HUES64 (cell line): ENCODE measurements around the gene TTLL10.
"Not testable (repeated sequence)": the region's sequence is repeated elsewhere in the genome, so short reads cannot be mapped to it uniquely, and the experiment has no call there.

ENCODE experiments used
- H3K27ac ChIP-seq: 2 replicates; pipeline ENCODE4 v1.7.0; 2013; ENCODE audit warnings: low read depth, low read length, inconsistent platforms
- H3K27me3 ChIP-seq: 2 replicates; pipeline ENCODE4 v1.6.1; 2013; ENCODE audit warnings: mild to moderate bottlenecking, low read length; ENCODE audit not compliant: insufficient read depth
- H3K36me3 ChIP-seq: 2 replicates; pipeline ENCODE4 v1.6.1; 2013; ENCODE audit warnings: mild to moderate bottlenecking, low read length; ENCODE audit not compliant: insufficient read depth
- H3K4me1 ChIP-seq: 2 replicates; pipeline ENCODE4 v1.6.1; 2013; ENCODE audit warnings: mild to moderate bottlenecking, low read length, moderate library complexity; ENCODE audit not compliant: insufficient read depth
- H3K4me3 ChIP-seq: 2 replicates; pipeline ENCODE4 v1.5.1; 2013; ENCODE audit warnings: mild to moderate bottlenecking, low read length, moderate library complexity
- H3K9ac ChIP-seq: 2 replicates; pipeline ENCODE4 v1.6.1; 2013; ENCODE audit warnings: mild to moderate bottlenecking, low read depth, low read length
- H3K9me3 ChIP-seq: 2 replicates; pipeline ENCODE4 v1.6.1; 2013; ENCODE audit warnings: low read depth, low read length; ENCODE audit not compliant: insufficient read depth
- WGBS: fragments of 150-250, 120-280 bp; methylation state at CpG from one replicate; pipeline ENCODE4 v1.1.7; 2013; ENCODE audit warnings: missing lambda C conversion rate; 5-methylcytosine and 5-hydroxymethylcytosine counted together

TTLL10 gene

DNA sequence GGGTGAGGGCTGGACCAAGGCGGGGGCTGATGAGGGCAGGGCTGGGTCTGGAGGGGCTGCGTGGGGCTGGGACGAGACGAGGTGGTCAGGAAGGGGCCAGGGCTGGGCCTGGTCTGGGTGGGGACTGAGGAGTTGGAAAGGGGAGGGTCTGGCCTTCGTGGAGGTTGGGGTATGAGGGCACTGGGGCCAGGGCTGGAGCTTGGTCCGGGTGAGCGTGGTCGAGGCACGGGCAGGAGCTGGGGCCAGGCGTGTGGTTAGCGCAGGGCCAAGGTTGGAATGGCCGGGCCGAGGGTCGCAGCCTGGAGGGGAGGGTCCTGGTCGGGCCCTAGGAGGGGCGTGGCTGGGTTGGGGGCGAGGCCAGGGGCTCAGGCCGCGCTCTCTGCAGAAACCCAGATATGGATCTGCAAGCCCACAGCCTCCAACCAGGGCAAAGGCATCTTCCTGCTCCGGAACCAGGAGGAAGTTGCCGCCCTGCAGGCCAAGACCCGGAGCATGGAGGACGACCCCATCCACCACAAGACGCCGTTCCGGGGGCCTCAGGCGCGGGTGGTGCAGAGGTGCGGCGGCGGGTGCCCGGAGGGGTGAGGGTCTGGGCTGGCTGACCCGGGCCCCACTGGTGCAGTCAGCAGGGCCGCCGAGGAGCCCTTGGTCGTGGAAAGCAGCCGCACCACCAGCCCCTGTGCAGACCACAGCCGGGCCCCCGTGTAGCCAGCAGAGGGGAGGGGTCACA is 9.0 kb downstream of the TTLL10 start:
- no peaks in the 10 kb centered on the region for H3K36me3 ChIP-seq
- no peak overlapping the region for H3K4me3 ChIP-seq
- H3K27ac ChIP-seq: no peak overlapping the region
- no peaks in the 10 kb centered on the region for H3K9me3 ChIP-seq
- H3K9ac ChIP-seq: no peak overlapping the region
- no peaks in the 10 kb centered on the region for H3K27me3 ChIP-seq
- 87% methylated on average over 39 of the region's 39 CpGs for WGBS
- no peaks in the 10 kb centered on the region for H3K4me1 ChIP-seq

DNA sequence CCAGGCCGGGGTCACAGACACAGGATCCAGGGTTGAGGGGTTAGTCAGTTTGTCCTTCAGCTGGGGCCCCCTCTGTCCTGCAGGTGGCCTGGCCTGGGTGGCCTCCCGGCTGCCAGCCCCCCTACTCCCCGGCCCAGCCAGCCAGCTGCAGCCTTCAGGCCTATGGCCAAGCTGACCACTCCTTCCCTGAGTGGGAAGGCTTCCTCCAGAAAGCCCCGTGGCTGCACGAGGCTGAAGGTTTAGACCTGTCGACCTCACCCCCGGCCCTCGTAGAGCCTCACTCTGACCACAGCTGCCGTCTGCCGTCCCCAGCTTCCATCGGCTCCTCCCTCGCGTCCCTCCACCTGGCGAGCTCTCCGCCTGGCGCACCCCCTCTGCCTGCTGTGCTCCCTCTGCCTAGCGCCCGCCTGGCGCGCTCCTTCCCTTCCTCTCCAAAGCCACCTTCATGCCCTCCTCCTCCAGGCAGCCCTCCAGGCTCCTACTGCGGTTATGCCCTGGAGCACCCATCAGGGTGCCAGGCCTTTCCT is 9.6 kb downstream of the TTLL10 start:
- Histone ChIP-seq H3K4me1 (no peaks in the 10 kb centered on the region), H3K27ac (no peak overlapping the region), H3K4me3 (no peak overlapping the region), H3K9me3 (no peaks in the 10 kb centered on the region), H3K27me3 (no peaks in the 10 kb centered on the region), H3K9ac (no peak overlapping the region), H3K36me3 (no peaks in the 10 kb centered on the region)
- WGBS: 89% methylated on average over 21 of the region's 21 CpGs

DNA sequence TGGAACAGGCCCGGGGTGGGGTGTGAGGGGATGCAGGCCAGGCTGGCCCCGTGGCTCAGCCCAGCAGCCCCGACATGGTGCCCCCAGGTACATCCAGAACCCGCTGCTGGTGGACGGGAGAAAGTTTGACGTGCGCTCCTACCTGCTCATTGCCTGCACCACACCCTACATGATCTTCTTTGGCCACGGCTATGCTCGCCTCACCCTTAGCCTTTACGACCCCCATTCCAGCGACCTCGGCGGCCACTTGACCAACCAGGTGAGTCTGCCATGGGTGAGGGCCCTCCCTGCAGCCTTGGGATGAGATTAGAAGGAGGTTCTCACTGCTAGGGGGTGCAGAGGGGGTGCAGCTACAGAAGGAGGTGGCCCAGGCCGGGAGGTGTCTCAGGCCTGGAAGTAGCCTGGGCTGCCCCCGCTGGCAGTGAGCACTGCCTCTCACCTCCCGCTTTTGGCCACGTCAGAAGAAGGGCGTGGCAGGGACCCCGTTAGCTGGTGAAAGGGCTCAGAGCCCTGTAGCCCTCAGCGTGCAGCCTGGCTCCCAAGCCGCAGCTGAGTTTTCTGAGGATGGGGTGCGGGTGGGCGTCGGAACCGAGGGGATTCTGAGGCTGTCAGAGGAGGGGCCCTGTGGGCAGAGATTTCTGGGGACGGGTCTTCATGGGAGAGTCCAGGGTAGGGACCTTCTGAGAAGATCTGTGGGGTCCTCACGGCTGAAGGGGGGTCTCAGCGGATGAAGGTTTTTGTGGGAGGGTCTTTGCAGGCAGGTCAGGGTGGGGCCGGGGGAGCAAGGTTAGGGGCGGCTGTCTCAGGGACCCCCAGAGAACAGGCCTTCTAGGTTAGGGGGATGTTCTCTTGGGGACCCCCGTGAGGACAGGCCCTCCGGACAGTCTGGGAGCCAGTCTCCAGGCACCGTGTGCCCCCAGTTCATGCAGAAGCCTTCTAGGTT is 10.4 kb downstream of the TTLL10 start:
- Histone ChIP-seq H3K4me1 (no peaks in the 10 kb centered on the region), H3K27me3 (no peaks in the 10 kb centered on the region), H3K4me3 (no peak overlapping the region), H3K36me3 (no peaks in the 10 kb centered on the region), H3K9ac (no peak overlapping the region), H3K27ac (no peak overlapping the region), H3K9me3 (no peaks in the 10 kb centered on the region)
- 93% methylated on average over 30 of the region's 33 CpGs for WGBS

DNA sequence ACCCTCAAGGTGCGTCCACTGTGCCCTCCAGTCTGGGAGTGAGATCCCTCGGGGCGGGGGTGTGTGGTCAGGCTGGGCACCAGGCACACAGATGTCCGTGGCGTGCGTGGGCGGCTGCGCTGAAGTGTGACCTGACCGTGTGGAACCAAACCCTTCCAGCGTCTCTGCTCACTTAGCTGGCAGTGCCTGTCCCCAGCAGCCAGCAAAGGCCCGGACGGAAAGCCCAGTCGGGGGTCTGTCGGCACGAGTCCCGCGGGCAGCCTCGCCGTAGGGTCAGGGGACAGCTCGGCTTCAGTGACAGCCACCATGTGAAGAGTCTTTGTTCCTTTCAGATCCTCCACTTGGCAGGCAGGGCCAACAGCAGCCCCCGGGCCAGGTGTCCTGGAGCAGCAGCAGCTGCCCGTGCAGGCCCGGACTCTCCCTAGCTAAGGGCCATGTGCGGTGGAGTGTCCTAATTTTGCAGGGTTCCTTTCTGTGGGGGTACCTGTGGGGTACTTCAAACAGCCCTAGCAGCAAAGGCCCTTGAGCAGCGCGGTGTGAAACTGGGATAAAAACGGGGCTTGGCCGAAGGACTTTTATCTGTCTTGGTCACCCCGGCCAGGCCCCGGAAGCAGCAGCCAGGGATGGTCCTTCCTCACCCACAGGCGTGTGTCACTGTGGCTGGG is 11.6 kb downstream of the TTLL10 start:
- no peaks in the 10 kb centered on the region for H3K4me1 ChIP-seq
- no peaks in the 10 kb centered on the region for H3K36me3 ChIP-seq
- no peak overlapping the region for H3K4me3 ChIP-seq
- H3K9ac ChIP-seq: no peak overlapping the region
- H3K27me3 ChIP-seq: peaks cover 2% of the 10 kb centered on the region; the same call in 1 of the 2 replicates
- WGBS: 91% methylated on average over 31 of the region's 31 CpGs
- H3K27ac ChIP-seq: no peak overlapping the region
- no peaks in the 10 kb centered on the region for H3K9me3 ChIP-seq

DNA sequence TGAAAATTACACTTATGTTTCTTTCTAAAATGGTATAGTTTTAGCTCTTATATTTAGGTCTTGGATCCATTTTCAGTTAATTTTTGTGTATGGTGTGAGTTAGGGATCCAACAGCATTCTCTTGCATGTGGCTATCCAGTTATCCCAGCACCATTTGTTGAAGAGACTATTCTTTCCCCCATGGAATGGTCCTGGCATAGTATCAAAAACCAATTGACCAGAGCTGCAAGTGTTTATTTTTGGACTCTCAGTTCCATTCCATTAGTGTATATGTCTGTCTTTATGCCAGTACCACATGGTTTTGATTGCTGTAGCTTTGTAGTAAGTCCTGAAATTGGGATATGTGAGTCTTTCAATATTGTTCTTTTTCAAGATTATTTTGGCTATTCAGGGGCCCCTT is 14.3 kb downstream of the TTLL10 start:
- peaks cover 2% of the 10 kb centered on the region; the same call in 1 of the 2 replicates for H3K27me3 ChIP-seq
- no peaks in the 10 kb centered on the region for H3K4me1 ChIP-seq
- H3K27ac ChIP-seq: no peak overlapping the region
- H3K9ac ChIP-seq: no peak overlapping the region
- no peaks in the 10 kb centered on the region for H3K36me3 ChIP-seq
- peaks cover 15% of the 10 kb centered on the region; the same call in 1 of the 2 replicates for H3K9me3 ChIP-seq
- no peak overlapping the region for H3K4me3 ChIP-seq

DNA sequence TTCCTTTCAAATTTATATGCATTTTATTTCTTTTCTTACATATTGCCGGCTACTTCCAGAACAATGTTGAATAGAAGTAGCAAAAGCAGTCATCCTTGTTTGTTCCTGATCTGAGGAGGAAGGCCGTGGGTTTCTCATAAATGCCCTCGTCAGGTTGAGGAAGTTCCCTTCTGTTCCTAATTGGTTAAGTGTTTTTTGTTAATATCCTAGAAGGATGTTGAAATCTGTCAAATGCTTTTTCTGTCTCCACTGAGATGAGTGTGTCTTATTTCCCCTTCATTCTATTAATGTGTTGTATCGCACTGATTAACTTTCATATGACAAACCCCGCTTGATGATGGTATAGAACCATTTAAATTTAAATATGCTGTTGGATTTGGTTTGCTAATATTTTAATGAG is 15.4 kb downstream of the TTLL10 start:
- Histone ChIP-seq H3K9ac (no peak overlapping the region), H3K4me3 (no peak overlapping the region), H3K36me3 (no peaks in the 10 kb centered on the region), H3K27me3 (peaks cover 2% of the 10 kb centered on the region; the same call in 1 of the 2 replicates), H3K27ac (no peak overlapping the region), H3K9me3 (peaks cover 15% of the 10 kb centered on the region; the same call in 1 of the 2 replicates), H3K4me1 (no peaks in the 10 kb centered on the region)
- WGBS: 81% methylated on average over 4 of the region's 5 CpGs

DNA sequence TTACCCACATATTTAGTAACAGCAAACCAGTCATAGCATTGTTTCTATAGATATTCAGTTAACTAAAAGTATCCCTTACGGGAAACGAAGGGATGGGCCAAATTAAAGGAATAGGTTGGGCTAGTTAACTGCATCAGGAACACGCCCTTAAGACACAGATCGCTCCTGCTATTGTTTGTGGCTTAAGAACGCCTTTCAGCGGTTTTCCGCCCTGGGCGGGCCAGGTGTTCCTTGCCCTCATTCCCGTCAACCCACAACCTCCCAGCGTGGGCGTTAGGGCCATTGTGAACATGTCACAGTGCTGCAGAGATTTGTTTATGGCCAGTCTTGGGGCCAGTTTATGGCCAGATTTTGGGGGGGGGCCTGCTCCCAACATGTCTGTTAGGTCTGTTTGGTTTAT is 18.1 kb downstream of the TTLL10 start:
- Histone ChIP-seq H3K27ac (no peak overlapping the region), H3K4me1 (no peaks in the 10 kb centered on the region), H3K4me3 (no peak overlapping the region), H3K27me3 (peaks cover 2% of the 10 kb centered on the region; the same call in 1 of the 2 replicates), H3K9me3 (peaks cover 22% of the 10 kb centered on the region; the same call in 1 of the 2 replicates), H3K9ac (no peak overlapping the region), H3K36me3 (no peaks in the 10 kb centered on the region)
- WGBS: 94% methylated on average over 11 of the region's 11 CpGs

DNA sequence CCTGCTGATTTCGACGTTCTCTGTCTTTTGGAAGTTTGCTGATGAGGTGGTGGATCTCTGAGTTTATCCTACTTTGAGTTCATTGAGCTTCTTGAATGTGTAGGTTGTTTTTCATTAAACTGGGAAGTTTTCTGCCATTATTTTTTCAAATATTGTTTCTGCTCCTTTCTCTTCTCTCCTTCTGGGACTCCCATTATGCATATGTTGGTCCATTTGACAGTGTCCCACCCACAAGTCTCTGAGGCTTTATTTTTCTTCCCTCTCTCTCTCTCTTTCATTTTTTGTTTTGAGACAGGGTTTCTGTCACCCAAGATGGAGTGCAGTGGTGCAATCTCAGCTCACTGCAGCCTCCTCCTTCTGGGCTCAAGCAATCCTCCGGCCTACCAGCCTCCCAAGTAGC is 21.0 kb downstream of the TTLL10 start:
- Histone ChIP-seq H3K9me3 (peaks cover 22% of the 10 kb centered on the region; the same call in 1 of the 2 replicates), H3K9ac (no peak overlapping the region), H3K27me3 (no peaks in the 10 kb centered on the region), H3K4me3 (no peak overlapping the region), H3K4me1 (no peaks in the 10 kb centered on the region), H3K36me3 (no peaks in the 10 kb centered on the region), H3K27ac (no peak overlapping the region)
- WGBS: 81% methylated on average over 3 of the region's 3 CpGs

DNA sequence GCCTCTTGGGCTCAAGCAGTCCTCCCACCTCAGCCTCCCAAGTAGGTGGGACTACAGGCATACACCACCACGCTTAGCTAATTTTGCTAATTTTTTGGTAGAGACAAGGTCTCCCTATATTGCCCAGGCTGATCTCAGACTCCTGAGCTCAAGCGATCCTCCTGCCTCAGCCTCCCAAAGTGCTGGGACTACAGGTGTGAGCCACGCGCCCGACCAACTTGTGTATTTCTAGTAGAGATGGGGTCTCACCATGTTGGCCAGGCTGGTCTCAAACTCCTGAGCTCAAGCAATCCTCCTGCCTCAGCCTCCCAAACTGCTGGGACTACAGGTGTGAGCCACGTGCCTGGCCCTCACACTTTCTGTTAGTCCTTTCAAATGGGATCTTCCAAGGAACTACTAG is 22.0 kb downstream of the TTLL10 start:
- H3K9me3 ChIP-seq: peaks cover 22% of the 10 kb centered on the region; the same call in 1 of the 2 replicates
- H3K9ac ChIP-seq, H3K4me1 ChIP-seq, H3K27ac ChIP-seq, H3K36me3 ChIP-seq, H3K27me3 ChIP-seq, H3K4me3 ChIP-seq: not testable (repeated sequence)
- 96% methylated on average over 6 of the region's 6 CpGs for WGBS

DNA sequence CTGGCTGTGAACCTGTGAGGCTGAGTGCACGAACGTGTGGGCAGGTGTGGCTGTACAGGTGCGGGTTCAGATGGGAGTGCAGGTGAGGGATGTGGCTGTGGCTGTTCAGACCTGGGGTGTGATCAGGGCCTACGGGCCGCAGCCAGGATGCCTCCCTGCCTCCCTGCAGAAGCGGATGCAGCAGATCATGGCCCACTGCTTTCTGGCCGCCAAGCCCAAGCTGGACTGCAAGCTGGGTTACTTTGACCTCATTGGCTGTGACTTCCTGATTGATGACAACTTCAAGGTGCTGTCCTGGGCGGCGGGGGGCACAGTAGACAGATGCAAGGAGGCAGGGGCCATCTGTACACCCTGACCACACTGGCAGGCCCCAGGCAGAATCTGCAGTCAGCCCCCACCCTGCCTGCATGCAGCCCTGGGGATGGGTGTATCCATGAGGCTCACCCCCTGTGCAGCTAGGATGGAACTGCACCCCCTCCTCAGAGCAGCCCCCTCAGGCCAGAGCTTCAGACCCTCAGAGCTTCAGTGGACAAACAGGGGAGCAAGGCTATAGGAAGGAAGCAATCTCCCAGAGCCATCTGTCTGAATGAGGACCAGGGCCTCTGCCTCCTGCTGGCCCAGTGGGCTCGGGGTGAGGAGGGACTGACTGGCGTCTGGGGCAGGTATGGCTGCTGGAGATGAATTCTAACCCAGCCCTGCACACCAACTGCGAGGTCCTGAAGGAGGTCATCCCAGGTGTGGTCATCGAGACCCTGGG is 22.9 kb downstream of the TTLL10 start:
- WGBS: 90% methylated on average over 13 of the region's 13 CpGs
- H3K36me3 ChIP-seq: no peaks in the 10 kb centered on the region
- H3K4me1 ChIP-seq: no peaks in the 10 kb centered on the region
- H3K4me3 ChIP-seq: no peak overlapping the region
- H3K9me3 ChIP-seq: 0 out of 2 replicates have a peak, but pooled peaks cover 15% of the 10 kb centered on the region
- no peak overlapping the region for H3K27ac ChIP-seq
- no peak overlapping the region for H3K9ac ChIP-seq
- H3K27me3 ChIP-seq: peaks cover 7% of the 10 kb centered on the region
